HG03103 (cell line): ENCODE results near the gene IGFBP5.

Experiments
- ATAC-seq: cut with Tn5 transposase; IDR thresholded peaks from one replicate; pipeline ENCODE4 v1.9.1; 2021; ENCODE audit warnings: low read depth; ENCODE audit not compliant: unreplicated experiment

IGFBP5 gene

DNA sequence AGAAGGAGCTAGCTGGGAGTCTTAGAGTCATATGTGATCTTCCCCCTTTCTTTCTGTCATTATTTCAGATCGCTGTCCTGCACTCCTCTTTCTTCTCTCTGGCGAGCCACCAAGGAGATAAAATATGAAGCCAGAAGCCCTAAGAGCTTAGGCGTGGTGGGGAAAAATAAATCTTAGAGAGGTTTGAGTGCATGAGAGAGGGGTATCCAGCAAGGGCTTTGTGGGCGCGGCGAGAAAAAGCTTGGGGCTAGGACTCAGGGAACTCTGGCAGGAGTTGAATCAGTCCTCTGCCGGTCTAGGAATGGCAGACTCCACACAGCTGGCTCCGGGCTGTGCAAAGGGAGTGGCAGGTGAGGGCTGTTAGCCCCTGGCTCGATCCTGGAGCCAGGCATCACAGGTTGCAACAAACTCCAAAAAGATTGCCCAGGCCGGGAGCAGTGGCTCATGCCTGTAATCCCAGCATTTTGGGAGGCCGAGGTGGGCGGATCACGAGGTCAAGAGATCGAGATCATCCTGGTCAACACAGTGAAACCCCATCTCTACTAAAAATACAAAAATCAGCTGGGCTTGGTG lies 20.1 kb upstream of the IGFBP5 start:
- ATAC-seq, result no peak

- ATAC-seq, result no peak
Measured at GRCh38 chr2:216714376-216714775, 19.0 kb upstream of the IGFBP5 start.

- ATAC-seq, result no peak
Measured at GRCh38 chr2:216713691-216714336, 18.5 kb upstream of the IGFBP5 start.

- no peak for ATAC-seq
Measured at GRCh38 chr2:216711348-216711747, 16.0 kb upstream of the IGFBP5 start.

DNA sequence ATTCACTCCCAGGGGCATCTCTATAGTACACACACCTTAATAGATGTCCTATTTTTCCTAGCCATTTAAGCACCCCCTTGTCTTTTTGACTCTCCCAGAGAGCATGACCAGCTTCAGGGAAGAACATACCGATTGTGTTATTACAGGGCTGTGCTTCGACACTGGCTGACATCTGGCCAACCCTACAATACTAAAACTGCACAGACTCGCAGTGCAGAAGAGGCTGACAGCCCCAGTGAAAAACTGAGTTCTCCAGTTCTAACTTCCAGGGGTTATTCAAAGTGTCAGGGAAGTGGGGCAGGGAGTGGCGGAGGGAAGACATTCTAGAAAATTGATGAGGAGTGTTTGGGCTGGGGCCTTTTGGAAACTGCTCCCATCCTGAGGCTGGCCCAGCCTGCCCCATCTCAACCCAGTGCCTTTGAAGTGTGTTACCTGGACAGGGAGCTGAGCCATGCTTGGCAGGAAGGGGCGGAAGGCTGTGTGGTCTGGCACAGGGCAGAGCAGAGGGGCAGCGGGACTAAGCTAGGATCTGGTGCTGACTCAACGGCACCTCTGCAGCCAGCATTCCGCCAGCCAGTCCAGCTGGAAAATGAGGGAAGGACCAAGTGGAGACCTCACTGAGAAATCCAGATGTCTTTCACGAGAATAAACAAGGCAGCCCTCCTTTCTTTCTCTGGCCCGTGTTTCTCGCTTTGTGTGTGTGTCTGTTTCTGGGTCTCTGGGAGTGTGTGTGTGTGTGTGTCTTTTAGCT lies 15.4 kb upstream of the IGFBP5 start:
- ATAC-seq, result no peak

GRCh38 chr2:216702756-216703155 lies 7.4 kb upstream of the IGFBP5 start:
- no peak for ATAC-seq

- no peak for ATAC-seq
Measured at GRCh38 chr2:216701544-216701943, 6.2 kb upstream of the IGFBP5 start.

GRCh38 chr2:216700781-216701180 lies 5.4 kb upstream of the IGFBP5 start:
- ATAC-seq, result no peak

DNA sequence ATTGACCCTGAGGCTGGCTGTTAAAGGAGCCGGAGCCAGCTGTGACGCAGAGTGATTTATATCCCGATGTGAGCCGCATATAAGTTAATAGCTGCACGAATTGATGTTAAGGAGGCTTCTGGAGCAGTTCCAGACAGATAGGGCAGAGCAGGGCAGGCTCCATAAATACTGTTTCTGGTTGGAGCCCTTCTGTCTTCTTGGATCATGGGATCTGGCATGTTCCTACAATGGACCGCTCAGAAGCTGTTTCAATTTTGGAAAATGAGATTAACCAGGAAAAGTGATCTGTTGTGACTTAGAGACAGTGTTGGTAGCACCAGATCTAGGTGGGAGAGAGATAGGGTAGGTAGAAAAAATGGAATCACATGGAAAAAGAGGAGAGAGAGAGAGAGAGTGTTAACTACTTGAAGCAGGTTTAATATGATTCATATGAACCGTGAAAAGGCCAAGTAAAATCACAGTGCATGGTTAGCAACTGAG lies 4.8 kb upstream of the IGFBP5 start:
- ATAC-seq, result no peak

GRCh38 chr2:216698895-216699294 lies 3.5 kb upstream of the IGFBP5 start:
- peak; percentile 64 for ATAC-seq

DNA sequence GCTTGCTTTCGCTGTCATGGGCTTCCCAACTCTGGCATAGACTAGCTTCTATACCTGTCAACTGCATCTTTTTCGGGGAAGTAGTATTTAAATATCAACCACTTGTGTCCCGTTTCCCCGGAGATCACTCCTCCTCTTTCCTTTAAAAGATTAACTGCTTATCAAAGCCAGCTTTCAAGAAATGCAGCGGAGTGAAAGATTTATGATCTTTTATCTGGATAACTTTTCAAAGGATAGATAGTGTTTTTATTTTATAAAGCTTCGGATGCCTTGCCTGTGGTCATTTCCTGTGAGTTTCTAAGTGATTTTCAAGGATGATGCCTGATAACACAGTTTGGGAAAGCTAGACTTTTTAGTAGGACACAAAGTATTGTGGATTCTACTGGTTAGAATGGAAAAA lies 2.9 kb upstream of the IGFBP5 start:
- no peak for ATAC-seq

GRCh38 chr2:216696751-216697560 lies 1.6 kb upstream of the IGFBP5 start:
- no peak for ATAC-seq

GRCh38 chr2:216696321-216696720 lies 972 bp upstream of the IGFBP5 start:
- ATAC-seq, result no peak

DNA sequence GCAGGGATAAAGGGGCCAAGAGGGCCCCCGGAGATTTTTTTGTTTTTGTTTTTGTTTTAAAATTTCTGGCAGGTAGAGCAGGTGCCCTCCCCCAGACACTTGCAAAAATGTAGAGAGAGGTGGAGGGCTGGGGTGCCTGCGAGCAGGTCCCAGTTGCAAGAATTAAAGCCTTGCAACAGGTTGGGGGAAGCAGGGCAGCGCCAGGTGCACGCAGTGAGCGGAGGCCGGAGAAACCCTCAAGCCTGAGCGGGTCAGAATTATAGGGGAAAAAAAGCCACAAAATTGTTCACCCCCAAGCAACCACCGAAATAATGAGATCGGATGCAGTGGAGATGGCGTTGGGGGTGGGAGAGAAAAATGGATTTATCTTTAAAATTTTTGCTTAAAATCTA lies 527 bp downstream of the IGFBP5 start:
- no peak for ATAC-seq

GRCh38 chr2:216694082-216694825 lies 1.1 kb downstream of the IGFBP5 start:
- no peak for ATAC-seq

GRCh38 chr2:216693414-216694080 lies 1.8 kb downstream of the IGFBP5 start:
- no peak for ATAC-seq

GRCh38 chr2:216692636-216693413 lies 2.5 kb downstream of the IGFBP5 start:
- no peak for ATAC-seq

- no peak for ATAC-seq
Measured at GRCh38 chr2:216690853-216691741, 4.3 kb downstream of the IGFBP5 start.
